Upper lobe of right lung (tissue), 1 donor: ENCODE data around the gene ATP1B2. TPM values are rescaled to one million over a fixed set of nuclear protein-coding genes. Genes with fewer than 3 reads are reported as not detected.
A peak's percentile ranks its signal among the peaks of the same experiment; 100 is the strongest.

ENCODE experiments used
- ATAC-seq: fragments of 200-7000 bp; cut with Tn5 transposase; one replicate; pipeline ENCODE4 v1.9.1; 2020; ENCODE audit warnings: mild to moderate bottlenecking, moderate library complexity
- DNase-seq: peaks from one replicate; pipeline ENCODE4 v3.0.0-alpha.2; 2020
- H3K27ac ChIP-seq: fragments of 200-600 bp; one replicate; pipeline ENCODE4 v1.8.0; 2022
- H3K27me3 ChIP-seq: fragments of 200-600 bp; one replicate; pipeline ENCODE4 v1.8.0; 2022; ENCODE audit warnings: mild to moderate bottlenecking
- H3K36me3 ChIP-seq: fragments of 200-600 bp; one replicate; pipeline ENCODE4 v1.8.0; 2022
- H3K4me1 ChIP-seq: fragments of 200-600 bp; one replicate; pipeline ENCODE4 v1.8.0; 2022
- H3K4me3 ChIP-seq: fragments of 200-600 bp; one replicate; pipeline ENCODE4 v1.8.0; 2022; ENCODE audit warnings: mild to moderate bottlenecking
- H3K9me3 ChIP-seq: fragments of 200-600 bp; one replicate; pipeline ENCODE4 v1.8.0; 2022
- intact Hi-C: fragments of 100-400 bp; cut with DNase I; formaldehyde crosslinking; loops from one replicate; pipeline ENCODE4 v1.11.0; 2022
- total RNA-seq: library from RNA; stranded (reverse); fragmentation: NEBNext Ultra II Directional; extraction: Animal tissue kit (Norgen Biotek cat#: 25700); gene quantifications from one replicate; pipeline ENCODE4 v1.2.1, GENCODE V29; 2021
- TF ChIP-seq, protein P1 (sequence below): fragments of 200-600 bp; IDR thresholded peaks from one replicate; pipeline ENCODE4 v1.8.0; 2022; ENCODE audit warnings: antibody characterized with exemption
- donor health status: DM: no; HTN: yes; CAD: no; lungs with severe emphysema.

ATP1B2 gene
- total RNA-seq, 1 donor from 2014 or later: 4.8 TPM

DNA sequence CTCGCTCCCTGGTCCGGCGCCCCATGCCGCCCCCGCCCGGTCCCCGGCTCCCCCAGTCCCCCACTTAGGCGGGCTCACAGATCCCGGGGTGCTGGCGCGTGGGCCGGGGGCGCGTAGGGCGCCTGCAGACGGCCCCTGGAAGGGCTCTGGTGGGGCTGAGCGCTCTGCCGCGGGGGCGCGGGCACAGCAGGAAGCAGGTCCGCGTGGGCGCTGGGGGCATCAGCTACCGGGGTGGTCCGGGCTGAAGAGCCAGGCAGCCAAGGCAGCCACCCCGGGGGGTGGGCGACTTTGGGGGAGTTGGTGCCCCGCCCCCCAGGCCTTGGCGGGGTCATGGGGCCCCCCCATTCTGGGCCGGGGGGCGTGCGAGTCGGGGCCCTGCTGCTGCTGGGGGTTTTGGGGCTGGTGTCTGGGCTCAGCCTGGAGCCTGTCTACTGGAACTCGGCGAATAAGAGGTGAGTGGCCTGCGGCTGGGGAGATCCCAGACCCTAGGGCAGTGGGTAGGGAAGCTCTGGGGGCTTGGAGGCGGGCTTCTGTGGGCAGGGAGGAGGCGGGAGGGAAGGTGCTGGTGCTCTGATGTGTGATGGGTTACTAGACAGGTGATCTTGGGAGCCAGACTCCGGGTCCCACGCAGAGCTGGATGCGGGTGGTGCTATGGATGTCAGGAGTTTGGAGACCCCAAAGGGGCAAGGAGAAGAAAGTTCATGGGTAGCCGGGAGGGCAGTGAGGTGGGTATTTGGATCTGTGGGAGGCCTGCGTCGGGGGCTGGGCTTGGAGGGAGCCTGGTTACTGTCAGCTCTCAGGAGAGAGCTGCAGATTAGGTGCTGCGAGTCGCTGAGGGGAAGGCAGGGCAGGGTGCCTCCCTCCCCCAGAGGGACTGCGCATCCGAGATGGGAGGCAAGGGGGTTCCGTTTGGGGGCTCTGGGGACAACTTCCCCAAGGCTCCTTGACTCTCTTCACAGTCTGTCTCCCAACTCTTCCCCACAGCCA lies 54.8 kb downstream of the ATP1B2 start:
- Histone ChIP-seq H3K27ac (no peak overlapping the region), H3K27me3 (peaks cover 56% of the 10 kb centered on the region), H3K4me3 (peak overlapping the region; percentile 10), H3K9me3 (no peaks in the 10 kb centered on the region), H3K36me3 (peaks cover 9% of the 10 kb centered on the region), H3K4me1 (peaks cover 12% of the 10 kb centered on the region)
- intact Hi-C loops: no loop called here
- TF ChIP-seq, protein P1, sequence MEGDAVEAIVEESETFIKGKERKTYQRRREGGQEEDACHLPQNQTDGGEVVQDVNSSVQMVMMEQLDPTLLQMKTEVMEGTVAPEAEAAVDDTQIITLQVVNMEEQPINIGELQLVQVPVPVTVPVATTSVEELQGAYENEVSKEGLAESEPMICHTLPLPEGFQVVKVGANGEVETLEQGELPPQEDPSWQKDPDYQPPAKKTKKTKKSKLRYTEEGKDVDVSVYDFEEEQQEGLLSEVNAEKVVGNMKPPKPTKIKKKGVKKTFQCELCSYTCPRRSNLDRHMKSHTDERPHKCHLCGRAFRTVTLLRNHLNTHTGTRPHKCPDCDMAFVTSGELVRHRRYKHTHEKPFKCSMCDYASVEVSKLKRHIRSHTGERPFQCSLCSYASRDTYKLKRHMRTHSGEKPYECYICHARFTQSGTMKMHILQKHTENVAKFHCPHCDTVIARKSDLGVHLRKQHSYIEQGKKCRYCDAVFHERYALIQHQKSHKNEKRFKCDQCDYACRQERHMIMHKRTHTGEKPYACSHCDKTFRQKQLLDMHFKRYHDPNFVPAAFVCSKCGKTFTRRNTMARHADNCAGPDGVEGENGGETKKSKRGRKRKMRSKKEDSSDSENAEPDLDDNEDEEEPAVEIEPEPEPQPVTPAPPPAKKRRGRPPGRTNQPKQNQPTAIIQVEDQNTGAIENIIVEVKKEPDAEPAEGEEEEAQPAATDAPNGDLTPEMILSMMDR: no peak
- ATAC-seq: no peak
- no peak for DNase-seq

DNA sequence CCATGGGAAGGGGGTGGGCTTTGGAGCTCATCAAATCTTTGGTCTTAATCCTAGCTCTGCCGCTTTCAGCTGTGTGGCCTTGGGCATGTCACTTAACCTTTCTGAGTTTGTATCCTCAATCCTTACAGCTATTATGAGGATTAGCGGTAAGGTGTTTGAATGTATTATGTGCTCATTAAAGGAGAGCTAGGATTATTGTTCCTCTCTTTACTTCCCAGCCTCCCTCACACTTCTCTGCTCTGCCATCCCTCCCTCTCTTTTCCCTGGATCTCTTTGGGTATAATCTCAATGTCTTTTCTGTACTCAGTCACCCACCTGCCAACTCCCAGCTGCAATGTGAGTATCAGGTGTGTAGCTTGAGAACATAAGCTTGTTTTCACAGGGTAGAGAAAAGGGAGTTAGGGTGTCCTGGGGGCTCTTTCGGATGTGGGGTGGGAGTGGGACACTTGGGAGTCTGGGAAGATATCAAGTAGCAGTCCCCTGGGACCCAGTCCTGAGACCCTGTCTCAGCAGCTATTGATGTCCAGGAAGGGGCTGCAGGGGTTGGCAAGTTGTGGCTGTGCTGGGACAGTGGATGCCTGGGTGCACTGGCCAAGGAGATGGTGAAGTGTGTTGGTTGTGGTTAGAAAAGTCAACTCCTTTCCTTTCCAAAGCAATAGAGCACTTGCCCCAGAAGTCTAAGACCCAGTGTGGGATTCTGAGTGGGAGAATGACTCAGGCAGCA lies 56.1 kb downstream of the ATP1B2 start:
- TF ChIP-seq, protein P1: no peak
- Histone ChIP-seq H3K36me3 (peaks cover 4% of the 10 kb centered on the region), H3K9me3 (no peaks in the 10 kb centered on the region), H3K27me3 (peaks cover 63% of the 10 kb centered on the region), H3K4me1 (peaks cover 12% of the 10 kb centered on the region), H3K4me3 (no peak overlapping the region), H3K27ac (no peak overlapping the region)
- ATAC-seq (no peak), DNase-seq (no peak)
- intact Hi-C loops: no loop called here

Other genes starting within 250 kb of the ATP1B2 start
- 45.2 TPM for gene TMEM256, start 246.8 kb upstream of the ATP1B2 start, total RNA-seq
- 11.7 TPM for gene NLGN2, start 243.1 kb upstream of the ATP1B2 start, total RNA-seq
- gene SPEM1, start 230.6 kb upstream of the ATP1B2 start, total RNA-seq: not detected
- not detected for gene SPEM2, start 225.3 kb upstream of the ATP1B2 start, total RNA-seq
- not detected for gene SPEM3, start 222.1 kb upstream of the ATP1B2 start, total RNA-seq
- gene TMEM102, start 215.5 kb upstream of the ATP1B2 start, total RNA-seq: 7.4 TPM
- 1.1 TPM for gene FGF11, start 211.4 kb upstream of the ATP1B2 start, total RNA-seq
- gene CHRNB1, start 205.9 kb upstream of the ATP1B2 start, total RNA-seq: 10.1 TPM
- gene ZBTB4, start 171.3 kb upstream of the ATP1B2 start, total RNA-seq: 84.7 TPM
- not detected for gene SLC35G6, start 169.5 kb upstream of the ATP1B2 start, total RNA-seq
- 105 TPM for gene POLR2A, start 166.6 kb upstream of the ATP1B2 start, total RNA-seq
- gene TNFSF12, start 101.9 kb upstream of the ATP1B2 start, total RNA-seq: 75.7 TPM
- 101 TPM for gene TNFSF13, start 92.2 kb upstream of the ATP1B2 start, total RNA-seq
- gene SENP3, start 89.0 kb upstream of the ATP1B2 start, total RNA-seq: 57.6 TPM
- gene CD68, start 71.3 kb upstream of the ATP1B2 start, total RNA-seq: 398 TPM
- gene MPDU1, start 67.1 kb upstream of the ATP1B2 start, total RNA-seq: 58.2 TPM
- gene SOX15, start 60.8 kb upstream of the ATP1B2 start, total RNA-seq: 0.67 TPM
- gene FXR2, start 36.0 kb upstream of the ATP1B2 start, total RNA-seq: 39.3 TPM
- gene SAT2, start 23.1 kb upstream of the ATP1B2 start, total RNA-seq: 81.7 TPM
- gene SHBG, start 20.8 kb upstream of the ATP1B2 start, total RNA-seq: 0.87 TPM
- 41.7 TPM for gene TP53, start 36.6 kb downstream of the ATP1B2 start, total RNA-seq
- gene WRAP53, start 37.6 kb downstream of the ATP1B2 start, total RNA-seq: 5.7 TPM
- gene EFNB3, start 54.3 kb downstream of the ATP1B2 start, total RNA-seq: 0.32 TPM
- gene DNAH2, start 66.8 kb downstream of the ATP1B2 start, total RNA-seq: 0.58 TPM
- gene KDM6B, start 183.3 kb downstream of the ATP1B2 start, total RNA-seq: 48.3 TPM
- 10.7 TPM for gene TMEM88, start 204.1 kb downstream of the ATP1B2 start, total RNA-seq
- 58.7 TPM for gene NAA38, start 206.6 kb downstream of the ATP1B2 start, total RNA-seq
- gene CYB5D1, start 207.1 kb downstream of the ATP1B2 start, total RNA-seq: 7.2 TPM
- gene CHD3, start 237.9 kb downstream of the ATP1B2 start, total RNA-seq: 93.0 TPM